ENCODE data around the gene DLGAP4.

Gene DLGAP4

GRCh38 chr20:36565520-36565919 is 259.4 kb downstream of the DLGAP4 start:
- Histone ChIP-seq H3K27ac (replicated peaks) (no peak overlapping the region), H3K4me3 (replicated peaks; ENCODE audit: insufficient read depth, low read length) (no peak overlapping the region), H3K27me3 (ENCODE audit: insufficient read depth, poor library complexity, severe bottlenecking) (no peaks in the 10 kb centered on the region)
- no peak for DNase-seq (ENCODE audit: low read depth in 1 of 2, low spot score in 1 of 2)
- TF ChIP-seq POLR2AphosphoS5 (IDR thresholded peaks at IDR 0.05; ENCODE audit: low read depth) (no peak), GABPA (IDR thresholded peaks at IDR 0.05; ENCODE audit: low read depth) (no peak), SPI1 (IDR thresholded peaks at IDR 0.05; ENCODE audit: borderline replicate concordance, low read depth) (no peak), CTCF (IDR thresholded peaks at IDR 0.05; ENCODE audit: insufficient read depth, low read length) (no peak)
- TF ChIP-seq, protein P1, sequence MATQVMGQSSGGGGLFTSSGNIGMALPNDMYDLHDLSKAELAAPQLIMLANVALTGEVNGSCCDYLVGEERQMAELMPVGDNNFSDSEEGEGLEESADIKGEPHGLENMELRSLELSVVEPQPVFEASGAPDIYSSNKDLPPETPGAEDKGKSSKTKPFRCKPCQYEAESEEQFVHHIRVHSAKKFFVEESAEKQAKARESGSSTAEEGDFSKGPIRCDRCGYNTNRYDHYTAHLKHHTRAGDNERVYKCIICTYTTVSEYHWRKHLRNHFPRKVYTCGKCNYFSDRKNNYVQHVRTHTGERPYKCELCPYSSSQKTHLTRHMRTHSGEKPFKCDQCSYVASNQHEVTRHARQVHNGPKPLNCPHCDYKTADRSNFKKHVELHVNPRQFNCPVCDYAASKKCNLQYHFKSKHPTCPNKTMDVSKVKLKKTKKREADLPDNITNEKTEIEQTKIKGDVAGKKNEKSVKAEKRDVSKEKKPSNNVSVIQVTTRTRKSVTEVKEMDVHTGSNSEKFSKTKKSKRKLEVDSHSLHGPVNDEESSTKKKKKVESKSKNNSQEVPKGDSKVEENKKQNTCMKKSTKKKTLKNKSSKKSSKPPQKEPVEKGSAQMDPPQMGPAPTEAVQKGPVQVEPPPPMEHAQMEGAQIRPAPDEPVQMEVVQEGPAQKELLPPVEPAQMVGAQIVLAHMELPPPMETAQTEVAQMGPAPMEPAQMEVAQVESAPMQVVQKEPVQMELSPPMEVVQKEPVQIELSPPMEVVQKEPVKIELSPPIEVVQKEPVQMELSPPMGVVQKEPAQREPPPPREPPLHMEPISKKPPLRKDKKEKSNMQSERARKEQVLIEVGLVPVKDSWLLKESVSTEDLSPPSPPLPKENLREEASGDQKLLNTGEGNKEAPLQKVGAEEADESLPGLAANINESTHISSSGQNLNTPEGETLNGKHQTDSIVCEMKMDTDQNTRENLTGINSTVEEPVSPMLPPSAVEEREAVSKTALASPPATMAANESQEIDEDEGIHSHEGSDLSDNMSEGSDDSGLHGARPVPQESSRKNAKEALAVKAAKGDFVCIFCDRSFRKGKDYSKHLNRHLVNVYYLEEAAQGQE (IDR thresholded peaks at IDR 0.05; ENCODE audit: insufficient replicate concordance, low read depth) = no peak

GRCh38 chr20:36569847-36570429 is 263.8 kb downstream of the DLGAP4 start:
- no peak for TF ChIP-seq CTCF (IDR thresholded peaks at IDR 0.05; ENCODE audit: insufficient read depth, low read length)
- TF ChIP-seq POLR2AphosphoS5 (IDR thresholded peaks at IDR 0.05; ENCODE audit: low read depth) = no peak
- TF ChIP-seq SPI1 (IDR thresholded peaks at IDR 0.05; ENCODE audit: borderline replicate concordance, low read depth) = no peak
- no peak for TF ChIP-seq GABPA (IDR thresholded peaks at IDR 0.05; ENCODE audit: low read depth)
- TF ChIP-seq, protein P1 (IDR thresholded peaks at IDR 0.05; ENCODE audit: insufficient replicate concordance, low read depth) = no peak

DNA sequence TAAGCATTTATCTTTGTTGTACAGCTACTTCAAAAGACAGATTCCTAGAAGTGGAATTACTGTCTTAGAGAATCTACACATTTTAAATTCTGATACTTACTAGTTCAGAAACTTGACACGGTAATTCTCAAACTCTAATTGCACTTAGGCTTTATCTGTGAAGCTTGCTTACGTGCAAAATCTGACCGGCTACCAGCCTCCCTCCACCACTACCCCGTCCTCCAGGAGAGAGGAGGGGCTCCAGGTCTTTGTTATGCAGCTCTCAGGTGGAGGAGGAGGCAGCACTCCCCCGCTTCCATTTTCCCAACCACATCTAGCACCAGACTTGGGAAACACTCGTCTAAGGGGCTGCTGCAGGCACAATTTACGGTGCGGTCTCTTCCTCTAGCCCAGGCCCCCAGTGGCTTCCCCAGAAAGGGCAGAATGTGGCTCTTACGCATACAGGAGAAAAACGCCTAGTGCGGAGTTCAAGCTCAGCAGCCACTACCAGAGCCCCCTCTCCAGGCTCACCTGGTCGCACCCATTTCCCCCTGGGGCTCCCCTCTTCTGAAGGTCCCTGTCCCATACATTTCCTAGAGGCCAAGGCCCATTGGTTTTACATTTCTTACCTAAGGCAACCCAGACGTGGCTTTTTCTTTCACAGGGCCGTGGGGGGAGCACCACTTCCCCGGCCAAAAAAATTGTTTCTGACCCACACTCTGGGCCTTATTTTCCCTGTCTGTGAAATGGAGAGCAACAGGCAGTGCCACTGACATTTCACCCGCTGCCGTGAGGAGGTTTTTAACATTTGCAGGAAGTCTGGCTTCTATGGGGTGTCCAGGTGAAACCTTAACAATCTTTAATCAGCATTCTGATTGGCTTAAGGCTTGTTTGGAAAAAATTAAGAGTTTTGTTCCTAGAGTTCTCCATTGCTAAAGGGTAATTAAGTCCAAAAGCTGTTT is 265.7 kb downstream of the DLGAP4 start:
- no peak for DNase-seq (ENCODE audit: low read depth in 1 of 2, low spot score in 1 of 2)
- Histone ChIP-seq H3K27me3 (ENCODE audit: insufficient read depth, poor library complexity, severe bottlenecking) (no peaks in the 10 kb centered on the region), H3K4me3 (replicated peaks; ENCODE audit: insufficient read depth, low read length) (no peak overlapping the region), H3K27ac (replicated peaks) (no peak overlapping the region)
- TF ChIP-seq POLR2AphosphoS5 (IDR thresholded peaks at IDR 0.05; ENCODE audit: low read depth) = no peak

More at GRCh38 chr20:36569847-36570429, 263.8 kb downstream of the DLGAP4 start:
- no peak for DNase-seq (ENCODE audit: low read depth in 1 of 2, low spot score in 1 of 2)
- H3K4me3 ChIP-seq (replicated peaks; ENCODE audit: insufficient read depth, low read length) = no peak overlapping the region
- H3K27me3 ChIP-seq (ENCODE audit: insufficient read depth, poor library complexity, severe bottlenecking) = no peaks in the 10 kb centered on the region
- H3K27ac ChIP-seq (replicated peaks) = no peak overlapping the region

GRCh38 chr20:36572701-36573102 is 266.6 kb downstream of the DLGAP4 start:
- no peak for DNase-seq (ENCODE audit: low read depth in 1 of 2, low spot score in 1 of 2)
- no peak for TF ChIP-seq SPI1 (IDR thresholded peaks at IDR 0.05; ENCODE audit: borderline replicate concordance, low read depth)
- TF ChIP-seq GABPA (IDR thresholded peaks at IDR 0.05; ENCODE audit: low read depth) = no peak
- no peak for TF ChIP-seq CTCF (IDR thresholded peaks at IDR 0.05; ENCODE audit: insufficient read depth, low read length)
- no peak for TF ChIP-seq POLR2AphosphoS5 (IDR thresholded peaks at IDR 0.05; ENCODE audit: low read depth)
- TF ChIP-seq, protein P1 (IDR thresholded peaks at IDR 0.05; ENCODE audit: insufficient replicate concordance, low read depth) = no peak
- no peaks in the 10 kb centered on the region for H3K27me3 ChIP-seq (ENCODE audit: insufficient read depth, poor library complexity, severe bottlenecking)
- H3K4me3 ChIP-seq (replicated peaks; ENCODE audit: insufficient read depth, low read length) = no peak overlapping the region
- H3K27ac ChIP-seq (replicated peaks) = no peak overlapping the region; the same call in 1 of the 2 replicates
